DMS153 treated with DMSO at 0.1 percent for 48 hours (cell line): ENCODE measurements around the gene CADM1.

ENCODE experiments used
- DNase-seq: peaks from one replicate; lab custom pipeline; 2025; ENCODE audit not compliant: unreplicated experiment; lab: John Stamatoyannopoulos, UW

The CADM1 gene

GRCh38 chr11:115409116-115409670 lies 95.0 kb downstream of the CADM1 start:
- no peak for DNase-seq

- no peak for DNase-seq
Observed at GRCh38 chr11:115408036-115408921, 95.9 kb downstream of the CADM1 start.

- DNase-seq, result no peak
Observed at GRCh38 chr11:115407496-115407895, 96.7 kb downstream of the CADM1 start.

- DNase-seq, result no peak
Observed at GRCh38 chr11:115406404-115406803, 97.8 kb downstream of the CADM1 start.

- DNase-seq, result no peak
Observed at GRCh38 chr11:115398333-115399080, 105.7 kb downstream of the CADM1 start.

- DNase-seq, result no peak
Observed at GRCh38 chr11:115396533-115396932, 107.7 kb downstream of the CADM1 start.

GRCh38 chr11:115393950-115394349 lies 110.3 kb downstream of the CADM1 start:
- no peak for DNase-seq

GRCh38 chr11:115391598-115391997 lies 112.6 kb downstream of the CADM1 start:
- no peak for DNase-seq

- DNase-seq, result no peak
Observed at GRCh38 chr11:115391160-115391559, 113.1 kb downstream of the CADM1 start.

- DNase-seq, result no peak
Observed at GRCh38 chr11:115390441-115390840, 113.8 kb downstream of the CADM1 start.

- DNase-seq, result no peak
Observed at GRCh38 chr11:115389790-115390189, 114.4 kb downstream of the CADM1 start.

GRCh38 chr11:115385226-115385625 lies 119.0 kb downstream of the CADM1 start:
- DNase-seq, result no peak

- no peak for DNase-seq
Observed at GRCh38 chr11:115384236-115384635, 120.0 kb downstream of the CADM1 start.

GRCh38 chr11:115383431-115383830 lies 120.8 kb downstream of the CADM1 start:
- no peak for DNase-seq

GRCh38 chr11:115379528-115379927 lies 124.7 kb downstream of the CADM1 start:
- no peak for DNase-seq

- no peak for DNase-seq
Observed at GRCh38 chr11:115378557-115378956, 125.7 kb downstream of the CADM1 start.

GRCh38 chr11:115377882-115378296 lies 126.3 kb downstream of the CADM1 start:
- no peak for DNase-seq

GRCh38 chr11:115368616-115369015 lies 135.6 kb downstream of the CADM1 start:
- no peak for DNase-seq

GRCh38 chr11:115366826-115367225 lies 137.4 kb downstream of the CADM1 start:
- no peak for DNase-seq

GRCh38 chr11:115365907-115366306 lies 138.3 kb downstream of the CADM1 start:
- DNase-seq, result no peak

GRCh38 chr11:115364896-115365295 lies 139.3 kb downstream of the CADM1 start:
- no peak for DNase-seq

- no peak for DNase-seq
Observed at GRCh38 chr11:115363921-115364320, 140.3 kb downstream of the CADM1 start.
